ENCODE results near the gene SPANXA2. TPM values are rescaled to one million over a fixed set of nuclear protein-coding genes. Genes with fewer than 3 reads are reported as not detected.
"Not testable (repeated sequence)": the region's sequence is repeated elsewhere in the genome, so short reads cannot be mapped to it uniquely, and the experiment has no call there.

Gene SPANXA2, protein sequence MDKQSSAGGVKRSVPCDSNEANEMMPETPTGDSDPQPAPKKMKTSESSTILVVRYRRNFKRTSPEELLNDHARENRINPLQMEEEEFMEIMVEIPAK
- total RNA-seq: not detected
- long read RNA-seq: 0 reads

DNA sequence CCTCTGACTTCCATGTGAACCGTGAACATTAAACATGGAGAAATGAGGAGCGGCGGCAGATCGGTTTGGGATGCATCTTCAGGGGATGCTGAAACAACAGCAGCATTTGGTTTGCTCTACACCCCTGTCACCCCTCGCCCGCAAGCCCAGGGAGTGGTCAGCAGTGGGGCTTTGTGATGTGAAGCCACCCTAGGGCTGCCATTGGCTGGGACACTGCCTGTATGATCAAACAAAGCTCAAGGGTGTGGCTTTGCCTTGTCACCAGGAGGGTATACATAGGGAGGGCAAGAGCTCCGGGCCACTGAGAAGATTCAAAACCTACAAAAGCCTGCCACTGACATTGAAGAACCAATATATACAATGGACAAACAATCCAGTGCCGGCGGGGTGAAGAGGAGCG lies at the start of gene SPANXA2:
SPANXA2 (plus strand) TSS at position 301 of the 400 bp plus-strand sequence; CDS start at position 361, 60 bp downstream.
- intact Hi-C loops (cut with micrococcal nuclease); DNase-seq; ATAC-seq: not testable (repeated sequence)

DNA sequence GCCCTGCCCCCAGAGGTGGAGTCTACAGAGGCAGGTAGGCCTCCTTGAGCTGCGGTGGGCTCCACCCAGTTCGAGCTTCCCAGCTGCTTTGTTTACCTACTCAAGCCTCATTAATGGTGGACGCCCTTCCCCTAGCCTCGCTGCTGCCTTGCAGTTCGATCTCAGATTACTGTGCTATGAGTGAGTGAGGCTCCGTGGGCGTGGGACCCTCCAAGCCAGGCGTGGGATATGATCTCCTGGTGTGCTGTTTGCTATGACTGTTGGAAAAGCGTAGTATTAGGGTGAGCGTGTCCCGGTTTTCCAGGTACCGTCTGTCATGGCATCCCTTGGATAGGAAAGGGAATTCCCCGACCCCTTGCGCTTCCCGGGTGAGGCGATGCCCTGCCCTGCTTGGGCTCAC lies 47.0 kb upstream of the SPANXA2 start:
- DNase-seq; ATAC-seq; intact Hi-C loops (cut with micrococcal nuclease): not testable (repeated sequence)

DNA sequence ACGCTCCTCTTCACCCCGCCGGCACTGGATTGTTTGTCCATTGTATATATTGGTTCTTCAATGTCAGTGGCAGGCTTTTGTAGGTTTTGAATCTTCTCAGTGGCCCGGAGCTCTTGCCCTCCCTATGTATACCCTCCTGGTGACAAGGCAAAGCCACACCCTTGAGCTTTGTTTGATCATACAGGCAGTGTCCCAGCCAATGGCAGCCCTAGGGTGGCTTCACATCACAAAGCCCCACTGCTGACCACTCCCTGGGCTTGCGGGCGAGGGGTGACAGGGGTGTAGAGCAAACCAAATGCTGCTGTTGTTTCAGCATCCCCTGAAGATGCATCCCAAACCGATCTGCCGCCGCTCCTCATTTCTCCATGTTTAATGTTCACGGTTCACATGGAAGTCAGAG lies 4.9 kb upstream of the SPANXA2 start, which contains the start of gene SPANXA1:
SPANXA1 (minus strand) TSS at position 101 of the 400 bp plus-strand sequence; CDS start at position 41, 60 bp downstream.
- DNase-seq; ATAC-seq; intact Hi-C loops (cut with micrococcal nuclease): not testable (repeated sequence)

DNA sequence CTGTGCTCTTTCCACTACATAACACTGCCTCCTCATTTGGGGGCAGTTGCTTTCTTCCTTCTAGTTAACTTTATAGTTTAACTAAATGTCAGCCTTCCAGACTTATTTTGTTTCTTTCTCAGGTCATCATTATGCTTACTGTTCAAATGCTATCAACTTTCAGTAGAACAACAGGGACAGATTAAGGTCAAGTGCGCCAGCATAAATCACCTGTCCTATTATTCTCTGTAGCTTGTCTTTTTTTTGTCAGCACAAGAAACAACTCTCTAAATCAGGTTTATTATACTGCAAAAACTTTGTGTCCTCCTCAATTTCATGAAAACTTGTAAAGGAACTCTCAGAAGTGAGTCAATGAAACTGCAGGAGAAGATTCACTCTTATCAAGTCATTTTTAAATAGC lies 19.6 kb downstream of the SPANXA2 start:
- intact Hi-C loops (cut with micrococcal nuclease): no loop called here
- ATAC-seq (no peak), DNase-seq (no peak)

DNA sequence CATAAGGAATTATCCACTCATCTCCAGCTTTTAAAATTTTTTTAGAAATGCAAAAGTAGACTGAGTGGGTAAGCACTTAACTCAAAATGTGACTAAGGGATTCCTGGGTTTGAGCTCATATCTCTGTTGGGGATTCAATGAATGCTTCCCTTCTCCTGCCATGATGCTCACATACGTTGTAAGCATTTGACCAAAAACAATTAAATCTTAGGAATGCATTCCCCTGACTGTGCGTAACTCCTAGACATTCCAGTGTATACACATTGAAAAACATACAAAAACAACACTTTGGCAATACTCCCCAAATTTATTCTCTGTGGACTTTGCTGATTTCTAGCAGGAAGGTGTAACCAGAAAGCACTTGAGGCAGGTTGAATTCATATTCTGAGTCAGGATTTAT lies 29.8 kb downstream of the SPANXA2 start:
- DNase-seq (no peak), ATAC-seq (no peak)
- intact Hi-C loops (cut with micrococcal nuclease): no loop called here

DNA sequence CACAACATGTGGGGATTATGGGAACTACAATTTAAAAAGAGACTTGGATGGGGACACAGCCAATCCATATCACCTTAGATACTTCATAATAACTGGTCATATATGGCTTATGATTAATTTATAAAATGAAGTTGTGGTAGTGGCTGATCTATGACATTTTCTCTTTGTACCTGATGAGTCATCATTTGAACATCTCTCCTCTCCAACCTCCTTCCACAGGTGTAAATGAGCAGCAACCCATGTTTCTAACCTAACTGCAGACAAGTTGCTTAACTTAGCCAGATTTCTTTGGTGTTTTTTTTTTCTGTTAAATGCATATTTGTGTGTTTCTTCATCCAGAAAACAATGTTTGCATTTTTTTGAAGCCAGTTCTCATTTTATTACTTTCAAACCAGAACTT lies 42.6 kb downstream of the SPANXA2 start:
- no peak for DNase-seq
- intact Hi-C loops (cut with micrococcal nuclease): no loop called here
- ATAC-seq: no peak

DNA sequence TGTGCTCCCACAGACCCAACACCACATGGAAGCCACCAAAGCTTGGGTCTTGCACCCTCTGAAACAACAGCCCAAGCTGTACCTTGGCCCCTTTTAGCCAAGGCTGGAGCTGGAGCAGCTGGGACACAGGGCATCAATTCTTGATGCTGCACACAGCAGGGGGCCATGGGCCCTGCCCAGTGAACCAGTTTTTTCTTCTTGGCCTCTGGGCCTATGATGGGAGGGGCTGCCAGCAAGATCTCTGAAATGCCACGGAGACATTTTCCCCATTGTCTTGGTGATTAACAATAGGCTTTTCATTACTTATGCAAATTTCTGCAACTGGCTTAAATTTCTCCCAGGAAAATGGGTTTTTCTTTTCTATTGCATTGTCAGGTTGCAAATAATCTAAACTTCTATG lies 49.0 kb downstream of the SPANXA2 start:
- intact Hi-C loops (cut with micrococcal nuclease): no loop called here
- DNase-seq: no peak
- ATAC-seq: no peak

Other genes starting within 250 kb of the SPANXA2 start
- not detected for gene SPANXA1, start 5.0 kb upstream of the SPANXA2 start, total RNA-seq
- not detected for gene SPANXD, start 109.0 kb downstream of the SPANXA2 start, total RNA-seq
- gene MAGEC3, start 248.6 kb downstream of the SPANXA2 start, total RNA-seq: not detected